Parietal lobe (tissue), 2 donors: ENCODE results near the gene DRG1. TPM values are rescaled to one million over a fixed set of nuclear protein-coding genes. Genes with fewer than 3 reads are reported as not detected.

Experiments
- small RNA-seq: library from RNA; depleted of rRNA; stranded (forward); fragments of <200 nt; gene quantifications from one replicate; pipeline ENCODE3, GENCODE V24; 2014; ENCODE audit warnings: low replicate concordance
- total RNA-seq: library from RNA; depleted of rRNA; stranded (reverse); fragments of >200 nt; gene quantifications from one replicate; pipeline ENCODE4 v1.2.3, GENCODE V29; 2014

DRG1 gene, protein sequence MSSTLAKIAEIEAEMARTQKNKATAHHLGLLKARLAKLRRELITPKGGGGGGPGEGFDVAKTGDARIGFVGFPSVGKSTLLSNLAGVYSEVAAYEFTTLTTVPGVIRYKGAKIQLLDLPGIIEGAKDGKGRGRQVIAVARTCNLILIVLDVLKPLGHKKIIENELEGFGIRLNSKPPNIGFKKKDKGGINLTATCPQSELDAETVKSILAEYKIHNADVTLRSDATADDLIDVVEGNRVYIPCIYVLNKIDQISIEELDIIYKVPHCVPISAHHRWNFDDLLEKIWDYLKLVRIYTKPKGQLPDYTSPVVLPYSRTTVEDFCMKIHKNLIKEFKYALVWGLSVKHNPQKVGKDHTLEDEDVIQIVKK
- 62.9 TPM for total RNA-seq

DNA sequence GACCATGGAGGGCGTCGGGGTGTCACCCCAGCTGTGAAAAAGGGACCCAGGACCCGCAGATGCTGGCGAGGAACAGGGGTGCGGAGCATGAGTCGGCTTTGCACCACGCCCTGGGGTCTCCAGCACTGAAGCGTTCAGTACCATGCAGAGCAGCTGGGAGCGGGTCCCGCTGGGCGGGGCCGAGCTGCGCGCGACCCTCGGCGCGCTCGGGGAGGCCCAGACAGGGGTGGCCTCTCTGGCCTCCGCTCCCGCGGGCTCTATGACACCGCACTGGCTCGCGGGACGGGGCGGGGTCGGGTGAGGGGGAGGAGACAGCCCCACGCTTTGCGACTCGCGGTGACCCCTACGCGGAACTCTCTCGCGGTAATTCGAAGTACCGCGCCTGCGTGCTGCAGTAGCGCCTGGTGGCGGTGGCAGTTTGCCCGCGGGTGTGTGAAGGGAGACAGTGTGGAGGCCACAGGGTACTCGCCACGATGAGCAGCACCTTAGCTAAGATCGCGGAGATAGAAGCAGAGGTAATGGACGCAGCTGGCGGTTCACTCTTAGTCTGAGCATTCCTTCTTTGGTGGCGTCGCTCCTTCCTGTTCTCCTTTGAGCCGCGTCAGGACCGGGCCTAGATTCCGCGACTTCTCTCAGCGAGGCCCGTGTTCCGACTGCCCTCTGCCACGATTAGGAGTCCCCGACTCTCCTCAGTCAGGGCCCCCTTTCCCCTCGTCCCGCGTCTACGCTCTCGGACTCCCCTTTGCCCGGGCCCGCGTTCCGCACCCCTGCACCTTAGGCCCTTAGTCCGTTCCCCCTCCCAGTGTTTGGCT lies at the start of gene DRG1:
Gene DRG1 (plus strand): TSS at position 394 of the 812 bp plus-strand sequence. CDS start 80 bp downstream, at position 474.

Small RNA genes lying within 50 kb of the gene (small RNA-seq; reads per million reads assigned to genes)
- gene RNU6-28P (not detected), gene RNU6-338P (not detected)

Other genes with a start within 250 kb of the DRG1 start
- 31.6 TPM for gene RNF185, start 239.4 kb upstream of the DRG1 start, total RNA-seq
- gene LIMK2, start 187.3 kb upstream of the DRG1 start, total RNA-seq, result 29.1 TPM
- gene PIK3IP1, start 107.1 kb upstream of the DRG1 start, total RNA-seq, result 21.6 TPM
- 50.1 TPM for gene PATZ1, start 53.3 kb upstream of the DRG1 start, total RNA-seq
- gene EIF4ENIF1, start 90.2 kb downstream of the DRG1 start, total RNA-seq, result 20.3 TPM
- 51.0 TPM for gene SFI1, start 96.9 kb downstream of the DRG1 start, total RNA-seq